ENCODE measurements around the gene SMIM10L2A.
"Not testable (repeated sequence)": the region's sequence is repeated elsewhere in the genome, so short reads cannot be mapped to it uniquely, and the experiment has no call there.

SMIM10L2A gene

GRCh38 chrX:135421537-135421931 is 210 bp upstream of the SMIM10L2A start:
- DNase-seq (ENCODE audit: extremely low spot score, insufficient read length, low read depth) (peak; percentile 43), FAIRE-seq (peak; percentile 89)

- not testable (repeated sequence) for DNase-seq (ENCODE audit: extremely low spot score, insufficient read length, low read depth); FAIRE-seq
Measured at GRCh38 chrX:135422810-135423168, 1.0 kb downstream of the SMIM10L2A start.

GRCh38 chrX:135423173-135423864 is 1.6 kb downstream of the SMIM10L2A start:
- not testable (repeated sequence) for FAIRE-seq; DNase-seq (ENCODE audit: extremely low spot score, insufficient read length, low read depth)

DNA sequence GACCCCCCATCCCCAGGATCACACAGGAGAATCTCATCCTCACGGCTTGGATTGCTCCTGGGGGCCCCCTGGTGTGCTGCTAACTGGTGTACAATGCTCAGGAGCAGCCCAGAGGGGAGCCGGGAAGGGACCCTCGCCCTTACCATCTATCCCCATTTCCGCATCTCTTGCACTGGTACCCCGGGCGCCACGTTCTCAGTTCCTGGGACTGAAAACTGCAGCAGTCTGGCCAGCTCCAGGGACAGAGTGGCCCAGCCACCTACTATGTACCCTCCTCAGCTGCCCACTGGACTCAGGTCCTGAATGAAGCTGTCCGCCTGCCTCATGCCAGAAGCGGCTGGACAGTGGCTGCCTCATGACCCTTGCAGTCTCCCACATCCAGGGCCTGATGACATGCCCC is 2.7 kb downstream of the SMIM10L2A start:
- FAIRE-seq (no peak), DNase-seq (ENCODE audit: extremely low spot score, insufficient read length, low read depth) (no peak)

GRCh38 chrX:135425026-135425965 is 3.6 kb downstream of the SMIM10L2A start:
- no peak for DNase-seq (ENCODE audit: extremely low spot score, insufficient read length, low read depth)
- FAIRE-seq = no peak

DNA sequence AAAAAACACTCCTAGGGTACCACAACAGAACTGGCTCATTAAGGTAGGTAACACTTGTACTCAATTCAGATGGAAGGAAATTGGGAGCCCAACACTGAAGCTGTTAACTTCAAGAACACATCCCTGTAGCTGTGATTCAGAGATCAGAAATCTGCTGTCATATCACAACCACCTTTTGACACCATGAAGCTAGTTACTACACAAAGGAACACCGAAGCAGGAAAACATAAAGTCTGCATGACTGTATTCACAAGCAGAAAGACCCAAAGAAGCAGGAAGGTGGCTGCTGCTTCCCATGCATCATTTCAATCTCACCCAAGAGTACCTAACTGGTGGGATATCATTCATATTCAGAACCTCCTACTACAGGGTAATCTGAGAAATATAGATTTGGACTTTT is 7.7 kb downstream of the SMIM10L2A start:
- no peak for FAIRE-seq
- DNase-seq (ENCODE audit: extremely low spot score, insufficient read length, low read depth) = no peak

GRCh38 chrX:135431886-135432285 is 10.1 kb downstream of the SMIM10L2A start:
- FAIRE-seq (no peak), DNase-seq (ENCODE audit: extremely low spot score, insufficient read length, low read depth) (no peak)

DNA sequence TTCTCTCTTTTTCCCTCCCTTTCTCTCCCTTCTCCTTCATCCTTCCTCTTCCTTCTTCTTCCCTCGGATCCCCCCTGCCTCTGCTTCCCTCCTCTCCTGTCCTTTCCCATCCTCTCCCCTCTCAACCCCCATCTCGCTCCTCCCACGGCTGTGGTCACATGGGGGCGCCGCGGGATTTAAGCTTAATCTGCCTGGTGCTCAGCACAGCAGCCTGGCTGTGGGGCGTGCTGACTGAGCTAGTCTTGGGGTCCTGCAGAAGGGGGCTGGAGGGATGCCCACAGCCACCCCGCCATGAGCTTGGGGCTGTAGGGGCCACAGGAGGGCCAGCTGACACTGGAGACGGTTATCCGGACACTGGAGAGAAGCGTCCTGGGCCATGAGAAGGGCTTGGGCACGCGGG is 10.7 kb downstream of the SMIM10L2A start:
- FAIRE-seq (no peak), DNase-seq (ENCODE audit: extremely low spot score, insufficient read length, low read depth) (no peak)

DNA sequence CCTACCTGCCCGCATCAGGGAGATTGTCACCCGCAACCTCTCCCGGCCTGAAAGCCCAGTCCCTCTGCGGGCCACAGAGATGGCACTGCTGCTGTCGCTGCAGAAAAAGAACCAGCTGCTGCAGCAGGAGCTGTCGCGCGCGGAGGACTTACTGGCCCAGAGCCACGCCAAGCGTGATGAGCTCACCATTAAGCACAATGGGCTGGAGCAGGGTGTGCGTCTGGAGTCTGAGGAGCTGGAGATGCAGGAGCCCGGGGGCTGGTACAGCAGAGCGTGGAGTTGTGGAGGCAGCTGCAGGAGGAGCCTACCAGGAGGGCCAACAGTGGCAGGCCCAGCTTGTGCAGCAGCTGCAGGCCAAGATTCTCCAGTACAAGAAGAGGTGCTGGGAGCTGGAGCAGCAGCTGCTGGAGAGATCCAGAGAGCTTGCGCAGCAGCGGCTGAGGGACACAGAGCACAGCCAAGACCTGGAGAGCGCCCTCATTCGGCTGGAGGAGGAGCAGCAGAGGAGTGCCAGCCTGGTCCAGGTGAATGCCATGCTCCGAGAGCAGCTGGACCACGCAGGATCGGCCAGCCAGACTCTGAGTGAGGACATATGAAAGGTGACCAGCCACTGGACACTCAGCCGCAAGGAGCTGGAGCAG is 11.3 kb downstream of the SMIM10L2A start:
- no peak for DNase-seq (ENCODE audit: extremely low spot score, insufficient read length, low read depth)
- FAIRE-seq = no peak

DNA sequence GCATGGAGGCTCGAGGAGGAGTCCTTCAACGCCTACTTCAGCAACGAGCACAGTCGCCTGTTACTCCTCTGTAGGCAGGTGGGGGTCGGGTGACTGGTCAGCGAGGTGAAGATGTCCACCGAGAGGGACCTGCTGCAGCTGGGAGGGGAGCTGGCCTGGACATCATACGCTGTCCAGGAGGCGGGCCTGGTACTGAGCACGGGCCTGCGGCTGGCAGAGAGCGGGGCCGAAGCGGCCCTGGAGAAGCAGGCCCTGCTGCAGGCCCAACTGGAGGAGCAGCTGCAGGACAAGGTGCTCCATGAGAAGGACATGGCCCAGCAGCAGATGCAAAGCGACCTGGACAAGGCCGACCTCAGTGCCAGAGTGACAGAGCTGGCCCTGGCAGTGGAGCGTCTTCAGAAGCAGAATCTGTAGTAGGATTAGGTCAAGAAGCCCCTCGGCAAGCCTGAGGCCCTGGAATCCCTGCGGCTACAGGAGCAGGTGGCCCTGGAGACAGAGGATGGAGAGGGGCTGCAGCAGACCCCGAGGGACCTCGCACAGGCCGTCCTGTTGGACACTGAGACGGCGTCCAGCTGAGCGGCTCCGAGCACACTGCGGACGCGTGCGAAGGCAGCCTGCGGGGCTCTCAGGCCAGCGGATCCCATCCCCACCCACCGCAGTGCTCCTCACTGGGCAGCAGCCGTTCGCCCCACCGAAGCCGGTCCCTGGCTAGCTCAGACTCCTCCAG is 11.9 kb downstream of the SMIM10L2A start:
- DNase-seq (ENCODE audit: extremely low spot score, insufficient read length, low read depth) (no peak), FAIRE-seq (no peak)

- no peak for FAIRE-seq
- DNase-seq (ENCODE audit: extremely low spot score, insufficient read length, low read depth) = no peak
Measured at GRCh38 chrX:135434258-135435138, 12.8 kb downstream of the SMIM10L2A start.

GRCh38 chrX:135435139-135435922 is 13.6 kb downstream of the SMIM10L2A start:
- no peak for FAIRE-seq
- DNase-seq (ENCODE audit: extremely low spot score, insufficient read length, low read depth) = no peak

GRCh38 chrX:135435933-135436332 is 14.2 kb downstream of the SMIM10L2A start:
- DNase-seq (ENCODE audit: extremely low spot score, insufficient read length, low read depth) (no peak), FAIRE-seq (no peak)

DNA sequence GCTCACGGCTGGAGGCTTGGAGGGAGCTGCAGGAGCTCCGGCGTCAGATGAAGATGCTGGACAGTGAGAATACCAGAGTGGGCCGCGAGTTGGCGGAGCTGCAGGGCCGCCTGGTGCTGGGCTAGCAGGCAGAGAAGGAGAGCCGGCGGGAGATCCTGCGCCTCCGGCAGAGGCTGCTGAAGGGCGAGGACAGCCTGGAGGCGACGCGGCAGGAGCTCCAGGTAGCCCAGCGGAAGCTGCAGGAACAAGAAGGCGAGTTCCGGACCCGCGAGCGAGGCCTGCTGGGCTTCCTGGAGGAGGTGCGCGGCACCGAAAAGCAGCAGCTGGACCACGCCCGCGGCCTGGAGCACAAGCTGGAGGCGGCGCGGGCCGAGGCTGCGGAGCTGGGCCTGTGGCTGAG is 14.7 kb downstream of the SMIM10L2A start:
- FAIRE-seq (peak; percentile 41), DNase-seq (ENCODE audit: extremely low spot score, insufficient read length, low read depth) (no peak)

DNA sequence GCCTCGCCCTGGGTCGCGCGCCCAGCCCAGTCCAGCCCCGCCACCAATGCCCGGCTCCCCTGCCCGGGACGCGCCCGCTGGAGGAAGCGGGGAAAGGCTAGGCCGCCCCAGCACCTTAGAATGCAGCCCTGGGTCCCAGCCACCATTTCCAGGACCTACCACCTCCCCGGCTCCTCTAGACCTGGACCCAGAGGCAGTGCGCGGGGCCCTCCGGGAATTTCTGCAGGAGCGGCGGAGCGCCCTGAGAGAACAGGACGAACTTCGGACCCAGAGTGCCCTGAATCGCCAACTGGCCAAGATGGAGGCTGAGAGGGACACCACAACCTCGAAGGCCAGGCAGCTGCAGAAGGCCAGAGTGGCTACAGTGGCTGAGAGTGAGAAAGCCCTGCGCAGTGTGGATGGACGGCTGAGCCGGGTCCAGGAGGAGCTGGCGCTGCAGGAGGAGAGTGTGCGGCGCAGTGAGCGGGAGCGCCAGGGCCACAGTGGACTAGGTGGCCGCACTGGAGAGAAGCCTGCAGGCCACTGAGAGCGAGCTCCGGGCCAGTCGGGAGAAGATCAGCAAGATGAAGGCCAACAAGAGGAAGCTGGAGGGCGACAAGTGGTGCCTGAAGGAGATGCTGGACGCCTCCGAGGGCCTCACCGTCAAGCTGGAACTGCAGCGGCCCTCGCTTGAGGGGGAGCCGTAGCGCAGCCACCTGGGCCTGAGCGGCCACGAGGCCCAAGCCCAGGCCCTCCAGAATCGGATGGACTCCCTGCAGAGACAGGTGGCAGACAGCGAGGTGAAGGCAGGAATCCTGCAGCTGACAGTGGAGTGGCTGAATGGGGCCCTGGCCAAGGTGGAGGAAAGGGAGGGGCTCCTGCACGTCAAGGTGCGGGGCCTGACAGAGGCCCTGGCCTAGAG is 15.5 kb downstream of the SMIM10L2A start:
- FAIRE-seq = no peak
- DNase-seq (ENCODE audit: extremely low spot score, insufficient read length, low read depth) = no peak

- DNase-seq (ENCODE audit: extremely low spot score, insufficient read length, low read depth) = no peak
- no peak for FAIRE-seq
Measured at GRCh38 chrX:135437867-135438733, 16.4 kb downstream of the SMIM10L2A start.

DNA sequence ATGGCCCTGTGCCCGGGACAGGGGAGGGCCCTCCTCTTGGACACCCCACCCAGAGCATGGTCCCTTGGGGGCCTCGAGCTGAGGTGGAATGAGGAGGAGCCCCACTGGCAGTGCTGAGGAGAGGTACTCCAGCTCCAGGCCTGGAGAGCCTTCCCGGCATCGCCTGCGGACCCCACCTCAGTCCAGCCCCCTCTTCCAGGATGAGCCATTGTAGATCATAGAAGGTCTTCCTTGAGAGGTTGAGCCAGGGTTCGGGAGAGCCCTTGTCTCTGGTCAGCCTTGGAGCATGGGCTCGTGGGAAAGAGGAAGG is 16.9 kb downstream of the SMIM10L2A start:
- FAIRE-seq (no peak), DNase-seq (ENCODE audit: extremely low spot score, insufficient read length, low read depth) (no peak)
